H1 (cell line): ENCODE measurements around the gene TUBGCP3. TPM values are rescaled to one million over a fixed set of nuclear protein-coding genes. Genes with fewer than 3 reads are reported as not detected.

Source experiments
- CTCF ChIA-PET: fragments of 300-600 bp; sonication (Branson Sonifier 250); formaldehyde crosslinking; loops from one replicate; lab custom pipeline; 2021; ENCODE audit not compliant: partially characterized antibody; lab: Charles Lee
- POLR2A ChIA-PET: fragments of 300-600 bp; sonication (Branson Sonifier 250); formaldehyde crosslinking; loops from one replicate; lab custom pipeline; 2021; ENCODE audit warnings: inconsistent platforms; ENCODE audit not compliant: partially characterized antibody; lab: Charles Lee
- DNase-seq, 2 experiments: peaks; one replicate each; pipeline versions ENCODE4 v3.0.0 to v3.0.0-alpha.2; 2010 to 2022; ENCODE audit warnings: low spot score in 2 of 2, low read depth in 1 of 2, mixed read lengths in 1 of 2
- FAIRE-seq: peaks from 2 replicates; lab custom pipeline; 2011; peaks lifted over from hg19 to GRCh38; lab: Jason Lieb, UNC
- H2AFZ ChIP-seq: 2 replicates; pipeline ENCODE4 v1.8.1; 2012; ENCODE audit warnings: low read length, inconsistent platforms
- H2AK5ac ChIP-seq: 2 replicates; pipeline ENCODE4 v1.6.1; 2013; ENCODE audit warnings: low read depth, low read length
- H2BK120ac ChIP-seq: replicated peaks from 2 replicates; pipeline ENCODE3; 2013; ENCODE audit warnings: low read depth, low read length, inconsistent platforms
- H2BK12ac ChIP-seq: 2 replicates; pipeline ENCODE4 v1.6.1; 2013; ENCODE audit warnings: low read depth, low read length
- H2BK15ac ChIP-seq: 2 replicates; pipeline ENCODE4 v1.6.1; 2013; ENCODE audit warnings: low read length
- H2BK20ac ChIP-seq: 2 replicates; pipeline ENCODE4 v1.6.1; 2013; ENCODE audit warnings: low read length
- H2BK5ac ChIP-seq: 2 replicates; pipeline ENCODE4 v1.6.1; 2013; ENCODE audit warnings: low read depth, low read length
- H3K14ac ChIP-seq: 2 replicates; pipeline ENCODE4 v1.6.1; 2013; ENCODE audit warnings: inconsistent platforms; ENCODE audit not compliant: insufficient read length
- H3K18ac ChIP-seq: 2 replicates; pipeline ENCODE4 v1.6.1; 2013; ENCODE audit warnings: low read length; ENCODE audit errors: extremely low read depth
- H3K23ac ChIP-seq: 2 replicates; pipeline ENCODE4 v1.6.1; 2013; ENCODE audit warnings: inconsistent platforms; ENCODE audit not compliant: insufficient read length
- H3K23me2 ChIP-seq: 2 replicates; pipeline ENCODE4 v1.6.1; 2013; ENCODE audit warnings: low read depth, low read length
- H3K27ac ChIP-seq: 2 replicates; pipeline ENCODE4 v1.6.1; 2011; ENCODE audit warnings: low read depth, low read length, inconsistent platforms
- H3K27me3 ChIP-seq, 4 experiments: replicated peaks in 1 of 4; 1 replicate in 1 of 4; 2 replicates in 3 of 4; pipeline versions ENCODE4 v1.6.1 to v1.8.1; 2011 to 2013; ENCODE audit warnings: low read length in 3 of 4, mild to moderate bottlenecking in 3 of 4, inconsistent platforms in 2 of 4, mixed read lengths in 2 of 4, moderate library complexity in 1 of 4; ENCODE audit not compliant: control insufficient read depth in 3 of 4, insufficient read depth in 3 of 4; ENCODE audit errors: extremely low read depth in 1 of 4
- H3K36me3 ChIP-seq, 4 experiments: 2 replicates each; pipeline versions ENCODE4 v1.6.1 to v1.8.1; 2011 to 2013; ENCODE audit warnings: mild to moderate bottlenecking in 4 of 4, low read length in 3 of 4, moderate library complexity in 2 of 4, control low read depth in 1 of 4, inconsistent platforms in 1 of 4; ENCODE audit not compliant: insufficient read depth in 4 of 4, control insufficient read depth in 2 of 4
- H3K4ac ChIP-seq: replicated peaks from 2 replicates; pipeline ENCODE3; 2013; ENCODE audit warnings: low read length, low read depth, mixed read lengths, inconsistent platforms; ENCODE audit not compliant: insufficient read length
- H3K4me1 ChIP-seq, 4 experiments: replicated peaks in 1 of 4; 1 replicate in 1 of 4; 2 replicates in 3 of 4; pipeline versions ENCODE4 v1.6.1 to v1.8.1; 2011 to 2013; ENCODE audit warnings: low read length in 3 of 4, inconsistent platforms in 2 of 4, mixed read lengths in 1 of 4; ENCODE audit not compliant: insufficient read depth in 4 of 4, control insufficient read depth in 3 of 4
- H3K4me2 ChIP-seq, 2 experiments: 2 replicates each; pipeline versions ENCODE4 v1.6.1 to v1.8.1; 2011 to 2013; ENCODE audit warnings: low read depth in 2 of 2, low read length in 2 of 2, control low read depth in 1 of 2, inconsistent platforms in 1 of 2, mild to moderate bottlenecking in 1 of 2; ENCODE audit not compliant: insufficient read depth in 1 of 2
- H3K4me3 ChIP-seq, 4 experiments: fragments of 200-600, 300-600 bp in 1 of 4; sonication (generic), shearing (Covaris generic), sonication (Bioruptor Twin) in 1 of 4; 2 replicates each; pipeline versions ENCODE4 v1.5.1 to v1.8.1; 2011 to 2016; ENCODE audit warnings: low read length in 4 of 4, low read depth in 3 of 4, control low read depth in 2 of 4, inconsistent platforms in 2 of 4, mild to moderate bottlenecking in 2 of 4, mixed read lengths in 1 of 4, moderate library complexity in 1 of 4; ENCODE audit not compliant: insufficient read depth in 2 of 4; ENCODE audit errors: extremely low read depth in 1 of 4
- H3K56ac ChIP-seq: replicated peaks from 2 replicates; pipeline ENCODE3; 2013; ENCODE audit warnings: low read depth, mild to moderate bottlenecking, mixed read lengths, low read length, inconsistent platforms; ENCODE audit not compliant: insufficient read length
- H3K79me1 ChIP-seq: 2 replicates; pipeline ENCODE4 v1.6.1; 2013; ENCODE audit warnings: low read depth, low read length, control low read depth
- H3K79me2 ChIP-seq, 2 experiments: 2 replicates each; pipeline versions ENCODE4 v1.6.1 to v1.8.1; 2012 to 2013; ENCODE audit warnings: low read length in 2 of 2, mild to moderate bottlenecking in 2 of 2, inconsistent platforms in 1 of 2; ENCODE audit not compliant: insufficient read depth in 2 of 2, control insufficient read depth in 1 of 2
- H3K9ac ChIP-seq, 4 experiments: replicated peaks in 1 of 4; 1 replicate in 1 of 4; 2 replicates in 3 of 4; pipeline versions ENCODE4 v1.6.1 to v1.8.1; 2011 to 2013; ENCODE audit warnings: low read depth in 3 of 4, low read length in 3 of 4, control low read depth in 2 of 4, mild to moderate bottlenecking in 2 of 4, moderate library complexity in 2 of 4, inconsistent platforms in 1 of 4; ENCODE audit errors: extremely low read depth in 1 of 4
- H3K9me3 ChIP-seq, 2 experiments: 2 replicates each; pipeline versions ENCODE4 v1.6.1 to v1.8.1; 2012 to 2013; ENCODE audit warnings: mild to moderate bottlenecking in 2 of 2, moderate library complexity in 2 of 2, control low read depth in 1 of 2, inconsistent platforms in 1 of 2, low read depth in 1 of 2, low read length in 1 of 2, mixed read lengths in 1 of 2; ENCODE audit not compliant: insufficient read depth in 2 of 2
- H4K20me1 ChIP-seq, 2 experiments: replicated peaks in 1 of 2; 2 replicates each; pipeline versions ENCODE3 to v1.8.1; 2011 to 2013; ENCODE audit warnings: inconsistent platforms in 2 of 2, low read length in 2 of 2, mild to moderate bottlenecking in 1 of 2; ENCODE audit not compliant: insufficient read depth in 2 of 2, control insufficient read depth in 1 of 2
- H4K5ac ChIP-seq: 2 replicates; pipeline ENCODE4 v1.6.1; 2013; ENCODE audit warnings: low read length, low read depth, mixed read lengths, inconsistent platforms; ENCODE audit not compliant: insufficient read length
- H4K8ac ChIP-seq: 2 replicates; pipeline ENCODE4 v1.8.0; 2013; ENCODE audit warnings: mild to moderate bottlenecking, moderate library complexity, low read length, inconsistent platforms; ENCODE audit not compliant: insufficient read depth; ENCODE audit errors: extremely low read depth
- H4K91ac ChIP-seq: replicated peaks from 2 replicates; pipeline ENCODE3; 2013; ENCODE audit warnings: low read length, mixed read lengths, inconsistent platforms; ENCODE audit not compliant: insufficient read length
- CBX8 ChIP-seq: fragments of 300-800, 300-1000 bp; sonication (generic); IDR thresholded peaks from 2 replicates; pipeline ENCODE4 v1.7.1; 2016; ENCODE audit warnings: low read depth, low read length, borderline replicate concordance
- CHD1 ChIP-seq: IDR thresholded peaks from 2 replicates; pipeline ENCODE4 v1.6.1; 2012; ENCODE audit warnings: low read depth, low read length, improper control_type of control experiment
- CREB1 ChIP-seq: IDR thresholded peaks from 2 replicates; pipeline ENCODE4 v1.6.1; 2012; ENCODE audit warnings: inconsistent platforms
- CTBP2 ChIP-seq: IDR thresholded peaks from 2 replicates; pipeline ENCODE4 v1.7.0; 2011; ENCODE audit warnings: borderline replicate concordance, mild to moderate bottlenecking, moderate library complexity, mixed read lengths, low read length; ENCODE audit not compliant: insufficient read depth, insufficient read length
- GABPA ChIP-seq: IDR thresholded peaks from 2 replicates; pipeline ENCODE4 v1.6.1; 2011; ENCODE audit warnings: mild to moderate bottlenecking, low read length, moderate library complexity, borderline replicate concordance; ENCODE audit not compliant: insufficient read depth
- NANOG ChIP-seq: IDR thresholded peaks from 2 replicates; pipeline ENCODE4 v1.6.1; 2011; ENCODE audit warnings: low read length, low read depth, mild to moderate bottlenecking, inconsistent platforms; ENCODE audit not compliant: insufficient read depth, poor library complexity, severe bottlenecking
- PHF8 ChIP-seq: fragments of 200-600 bp; sonication (generic); conservative IDR thresholded peaks from 2 replicates; pipeline ENCODE4 v1.7.1; 2012; ENCODE audit warnings: low read depth, mild to moderate bottlenecking, inconsistent platforms, low read length, moderate library complexity
- POLR2A ChIP-seq, 2 experiments: IDR thresholded peaks; 1 replicate in 1 of 2; 2 replicates in 1 of 2; pipeline ENCODE4 v1.6.1; 2011; ENCODE audit warnings: low read depth in 2 of 2, low read length in 2 of 2, mild to moderate bottlenecking in 2 of 2; ENCODE audit errors: control extremely low read depth in 1 of 2
- RAD21 ChIP-seq, 2 experiments: IDR thresholded peaks in 1 of 2; conservative IDR thresholded peaks in 1 of 2; 2 replicates each; pipeline ENCODE4 v1.6.1; 2011; ENCODE audit warnings: low read depth in 2 of 2, low read length in 2 of 2, improper control_type of control experiment in 1 of 2, inconsistent platforms in 1 of 2, mild to moderate bottlenecking in 1 of 2, moderate library complexity in 1 of 2
- RBBP5 ChIP-seq: IDR thresholded peaks from 2 replicates; pipeline ENCODE4 v1.7.1; 2012; ENCODE audit warnings: low read depth, mild to moderate bottlenecking, inconsistent platforms, low read length, moderate library complexity, borderline replicate concordance
- SAP30 ChIP-seq: fragments of 300-600 bp; sonication (generic); IDR thresholded peaks from 2 replicates; pipeline ENCODE4 v1.7.1; 2012; ENCODE audit warnings: low read length, moderate library complexity, mild to moderate bottlenecking, inconsistent platforms; ENCODE audit not compliant: insufficient read depth, insufficient replicate concordance
- SIN3A ChIP-seq, 2 experiments: IDR thresholded peaks in 1 of 2; conservative IDR thresholded peaks in 1 of 2; 2 replicates each; pipeline ENCODE4 v1.6.1; 2011 to 2012; ENCODE audit warnings: low read length in 2 of 2, improper control_type of control experiment in 1 of 2, low read depth in 1 of 2, mild to moderate bottlenecking in 1 of 2
- SRF ChIP-seq: IDR thresholded peaks from 2 replicates; pipeline ENCODE4 v1.6.1; 2011; ENCODE audit warnings: mild to moderate bottlenecking, low read depth, low read length, moderate library complexity
- YY1 ChIP-seq: IDR thresholded peaks from 2 replicates; pipeline ENCODE4 v1.6.1; 2011; ENCODE audit warnings: low read depth, mild to moderate bottlenecking, low read length
- WGBS, 2 experiments: shearing (Covaris generic) in 1 of 2; methylation state at CpG; one replicate each; pipeline versions ENCODE4 v1.1.6 to v1.1.7; 2013 to 2015; ENCODE audit warnings: low lambda C conversion rate in 2 of 2, mixed read lengths in 2 of 2, inconsistent platforms in 1 of 2, low coverage in 1 of 2, missing lambda C conversion rate in 1 of 2; ENCODE audit not compliant: insufficient replicate concordance in 2 of 2, insufficient coverage in 1 of 2, insufficient read length in 1 of 2; ENCODE audit errors: extremely low coverage in 1 of 2, missing lambda C conversion rate in 1 of 2; 5-methylcytosine and 5-hydroxymethylcytosine counted together
- polyA plus RNA-seq, 7 experiments: library from polyadenylated mRNA; depleted of rRNA in 3 of 7; stranded (reverse) in 5 of 7; unstranded in 2 of 7; fragments of >200 nt in 5 of 7; fragments of 200-250 nt in 2 of 7; gene quantifications; 1 replicate in 5 of 7; 2 replicates in 1 of 7; 4 replicates in 1 of 7; pipeline versions ENCODE4 v1.2.1 to v1.2.3, GENCODE V29; 2011 to 2013; ENCODE audit warnings: missing spikeins in 2 of 7, mixed read lengths in 2 of 7
- total RNA-seq: library from RNA; stranded (reverse); fragmentation: NEBNext Ultra II Directional; extraction: Animal tissue kit (Norgen Biotek cat#: 25700); gene quantifications from 2 replicates; pipeline ENCODE4 v1.2.1, GENCODE V29; 2021

The TUBGCP3 gene
- total and polyA plus RNA-seq, 2 of the 8 experiments (the other 6 are each of a cell fraction or from before 2014, with no cell fraction given) = 27.0 to 31.7 TPM

DNA sequence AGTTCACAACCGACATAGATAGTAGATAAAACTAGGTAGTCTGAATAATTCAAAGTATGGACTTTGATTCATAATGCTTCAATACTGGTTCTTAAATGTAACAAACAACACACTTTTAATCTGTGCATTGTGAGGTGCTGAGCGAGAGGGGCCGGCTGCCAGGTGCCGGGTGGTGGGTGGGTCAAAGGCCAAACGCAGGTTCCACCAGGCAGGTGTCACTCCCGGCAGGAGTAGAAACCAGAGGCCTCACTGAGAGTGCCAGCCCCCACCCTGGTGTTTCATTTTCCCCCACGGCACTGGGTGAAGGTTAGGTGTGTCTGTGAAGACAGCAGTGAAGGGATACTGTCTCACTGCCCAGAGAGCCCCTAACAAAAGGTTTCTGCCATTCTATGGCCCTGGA is 4.2 kb upstream of the TUBGCP3 start:
- WGBS, 2 experiments = 92% methylated on average over 7 of the region's 7 CpGs; no CpG with 5 or more reads in 1 of the 2 experiments
- Histone ChIP-seq H3K4ac (no peak overlapping the region), H3K36me3 (no peaks in the 10 kb centered on the region), H3K79me1 (no peaks in the 10 kb centered on the region), H2BK15ac (no peak overlapping the region), H3K23ac (no peak overlapping the region), H4K91ac (no peak overlapping the region), H3K4me2 (no peak overlapping the region), H2AFZ (no peak overlapping the region), H3K79me2 (peaks cover 0 to 1% of the 10 kb centered on the region in 2 experiments; a peak in 2 of 4 replicates), H3K27ac (no peak overlapping the region), H4K8ac (no peak overlapping the region), H4K5ac (no peak overlapping the region), H3K4me1 (peaks cover 0 to 7% (median 5%) of the 10 kb centered on the region in 4 experiments; a peak in 6 of 7 replicates), H2BK20ac (no peak overlapping the region), H4K20me1 (no peaks in the 10 kb centered on the region), H3K9ac (no peak overlapping the region), H3K23me2 (peaks cover under 1% of the 10 kb centered on the region), H3K56ac (no peak overlapping the region), H2AK5ac (no peak overlapping the region), H2BK12ac (no peak overlapping the region), H3K9me3 (no peaks in the 10 kb centered on the region), H3K18ac (no peak overlapping the region), H2BK120ac (no peak overlapping the region), H3K4me3 (no peak overlapping the region), H2BK5ac (no peak overlapping the region), H3K14ac (no peak overlapping the region), H3K27me3 (peaks cover 0 to 4% (median 2%) of the 10 kb centered on the region in 4 experiments; a peak in 3 of 7 replicates)
- ChIA-PET CTCF (no interaction called here), POLR2A (interaction anchor here (0.7 kb wide), 1 partner anchor 144 kb away, joined by 3 read pairs; no protein-coding TSS in a partner anchor)
- DNase-seq = no peak
- no peak for FAIRE-seq
- TF ChIP-seq YY1 = no peak
- TF ChIP-seq PHF8 = no peak
- TF ChIP-seq SAP30 = no peak
- no peak for TF ChIP-seq POLR2A (IDR thresholded peaks at IDR 0.05; ENCODE audit: control extremely low read depth in 1 of 2, low read depth in 2 of 2, low read length in 2 of 2)
- TF ChIP-seq NANOG = no peak
- no peak for TF ChIP-seq GABPA
- TF ChIP-seq CBX8 = no peak
- TF ChIP-seq SRF = no peak
- no peak for TF ChIP-seq CREB1
- TF ChIP-seq CHD1 = no peak
- no peak for TF ChIP-seq RAD21 (IDR thresholded peaks at IDR 0.05 in 1 of 2, conservative IDR thresholded peaks at IDR 0.05 in 1 of 2; ENCODE audit: low read depth in 2 of 2, low read length in 2 of 2)
- TF ChIP-seq RBBP5 = no peak
- TF ChIP-seq CTBP2 = no peak
- TF ChIP-seq SIN3A (conservative IDR thresholded peaks at IDR 0.05 in 1 of 2, IDR thresholded peaks at IDR 0.05 in 1 of 2; ENCODE audit: low read depth in 1 of 2, low read length in 2 of 2) = no peak
